Neural cell (in vitro differentiated cells): ENCODE measurements around the gene PDZRN3. TPM values are rescaled to one million over a fixed set of nuclear protein-coding genes. Genes with fewer than 3 reads are reported as not detected.

Source experiments
- H2AFZ ChIP-seq: fragments of 200-600, 300-800 bp; sonication (generic), shearing (Covaris generic); 2 replicates; pipeline ENCODE4 v1.6.0; 2014; ENCODE audit warnings: low read depth, mild to moderate bottlenecking, antibody characterized with exemption, low read length, moderate library complexity
- H3F3A ChIP-seq: fragments of 200-600 bp; shearing (Covaris generic); 2 replicates; pipeline ENCODE4 v1.6.1; 2016; ENCODE audit warnings: mild to moderate bottlenecking, moderate library complexity, mixed read lengths, antibody characterized with exemption, low read length; ENCODE audit not compliant: insufficient read depth, poor library complexity, severe bottlenecking
- H3K27ac ChIP-seq: fragments of 200-600, 300-800 bp; sonication (generic), shearing (Covaris generic); 2 replicates; pipeline ENCODE4 v1.5.1; 2014; ENCODE audit warnings: mild to moderate bottlenecking, low read length, moderate library complexity
- H3K27me3 ChIP-seq: fragments of 300-800, 200-600 bp; sonication (generic), shearing (Covaris generic); 2 replicates; pipeline ENCODE4 v1.6.0; 2014; ENCODE audit warnings: mild to moderate bottlenecking, low read depth, low read length, moderate library complexity; ENCODE audit not compliant: insufficient read depth
- H3K36me3 ChIP-seq: fragments of 300-800, 200-600 bp; sonication (generic), shearing (Covaris generic); 2 replicates; pipeline ENCODE4 v1.5.1; 2014; ENCODE audit warnings: mild to moderate bottlenecking, antibody characterized with exemption, low read length, moderate library complexity; ENCODE audit not compliant: insufficient read depth
- H3K4me2 ChIP-seq: fragments of 300-800, 200-600 bp; sonication (generic), shearing (Covaris generic); 2 replicates; pipeline ENCODE4 v1.6.0; 2014; ENCODE audit warnings: mild to moderate bottlenecking, low read length
- H3K4me3 ChIP-seq: fragments of 300-800, 200-600 bp; sonication (generic), shearing (Covaris generic); 2 replicates; pipeline ENCODE4 v1.5.1; 2014; ENCODE audit warnings: mild to moderate bottlenecking, low read length, moderate library complexity
- H3K79me2 ChIP-seq: fragments of 200-600 bp; shearing (Covaris generic); replicated peaks from 2 replicates; pipeline ENCODE4 v1.6.0; 2014; ENCODE audit warnings: mild to moderate bottlenecking, low read length, moderate library complexity; ENCODE audit not compliant: insufficient read depth
- H3K9ac ChIP-seq: fragments of 300-800, 200-600 bp; sonication (generic), shearing (Covaris generic); 2 replicates; pipeline ENCODE4 v1.6.1; 2016; ENCODE audit warnings: mild to moderate bottlenecking, low read length, mixed read lengths
- H3K9me2 ChIP-seq: fragments of 200-600 bp; shearing (Covaris generic); 2 replicates; pipeline ENCODE4 v1.6.1; 2016; ENCODE audit warnings: mild to moderate bottlenecking, low read length, mixed read lengths; ENCODE audit not compliant: insufficient read depth
- H3K9me3 ChIP-seq: fragments of 200-600, 300-800 bp; sonication (generic), shearing (Covaris generic); 2 replicates; pipeline ENCODE4 v1.6.1; 2016; ENCODE audit warnings: mild to moderate bottlenecking, mixed run types, low read length, moderate library complexity, mixed read lengths
- H4K20me1 ChIP-seq: fragments of 200-600 bp; shearing (Covaris generic); 2 replicates; pipeline ENCODE4 v1.6.1; 2016; ENCODE audit warnings: mild to moderate bottlenecking, mixed run types; ENCODE audit not compliant: insufficient read depth
- CTCF ChIP-seq: fragments of 450-650 bp; IDR thresholded peaks from 2 replicates; pipeline ENCODE4 v1.5.1; 2014; ENCODE audit warnings: antibody characterized with exemption, mild to moderate bottlenecking, moderate library complexity; ENCODE audit not compliant: poor library complexity, severe bottlenecking
- EP300 ChIP-seq: fragments of 450-650 bp; conservative IDR thresholded peaks from 2 replicates; pipeline ENCODE4 v1.6.1; 2014; ENCODE audit warnings: antibody characterized with exemption, mild to moderate bottlenecking, moderate library complexity; ENCODE audit not compliant: poor library complexity, severe bottlenecking
- EZH2 ChIP-seq: fragments of 200-600, 300-800 bp; shearing (Covaris generic), sonication (generic); IDR thresholded peaks from 2 replicates; pipeline ENCODE4 v1.6.1; 2014; ENCODE audit warnings: antibody characterized with exemption, low read length, borderline replicate concordance, mild to moderate bottlenecking; ENCODE audit not compliant: insufficient read depth, poor library complexity, severe bottlenecking
- MXI1 ChIP-seq: fragments of 450-650 bp; conservative IDR thresholded peaks from 2 replicates; pipeline ENCODE4 v1.6.1; 2014; ENCODE audit warnings: antibody characterized with exemption, mild to moderate bottlenecking; ENCODE audit not compliant: poor library complexity, severe bottlenecking
- POLR2AphosphoS5 ChIP-seq: IDR thresholded peaks from 2 replicates; pipeline ENCODE4 v1.6.1; 2012
- RAD21 ChIP-seq: fragments of 450-650 bp; conservative IDR thresholded peaks from 2 replicates; pipeline ENCODE4 v1.6.1; 2014; ENCODE audit warnings: antibody characterized with exemption, mild to moderate bottlenecking, moderate library complexity
- REST ChIP-seq: IDR thresholded peaks from 2 replicates; pipeline ENCODE4 v1.6.1; 2012; ENCODE audit warnings: borderline replicate concordance
- SMC3 ChIP-seq: fragments of 450-650 bp; conservative IDR thresholded peaks from 2 replicates; pipeline ENCODE4 v1.6.1; 2014; ENCODE audit warnings: antibody characterized with exemption, mild to moderate bottlenecking, moderate library complexity; ENCODE audit not compliant: poor library complexity
- TAF1 ChIP-seq: IDR thresholded peaks from 2 replicates; pipeline ENCODE4 v1.6.1; 2012; ENCODE audit warnings: low read depth
- polyA plus RNA-seq: library from polyadenylated mRNA; depleted of rRNA; stranded (reverse); fragments of >200 nt; gene quantifications from 2 replicates; pipeline ENCODE4 v1.2.3, GENCODE V29; 2014

Gene PDZRN3
- polyA plus RNA-seq, 1 donor from 2014 or later, result 1.1 TPM

- no peak overlapping the region for H3K4me3 ChIP-seq
- no peak overlapping the region for H3K4me2 ChIP-seq
- H3K9ac ChIP-seq, result no peak overlapping the region
- no peaks in the 10 kb centered on the region for H3K79me2 ChIP-seq
- TF ChIP-seq RAD21 (no peak), CTCF (no peak), TAF1 (no peak), EZH2 (no peak), SMC3 (no peak), REST (no peak), POLR2AphosphoS5 (no peak), EP300 (no peak), MXI1 (no peak)
- H3K9me3 ChIP-seq, result no peaks in the 10 kb centered on the region
- no peaks in the 10 kb centered on the region for H3K27me3 ChIP-seq
- H3K27ac ChIP-seq, result no peak overlapping the region
- no peaks in the 10 kb centered on the region for H3K36me3 ChIP-seq
- H3K9me2 ChIP-seq, result no peaks in the 10 kb centered on the region
- H4K20me1 ChIP-seq, result no peaks in the 10 kb centered on the region
- no peaks in the 10 kb centered on the region for H3F3A ChIP-seq
- no peak overlapping the region for H2AFZ ChIP-seq
Observed at GRCh38 chr3:73605861-73606260, 18.9 kb downstream of the PDZRN3 start.

- TF ChIP-seq CTCF, result no peak
- TF ChIP-seq RAD21, result no peak
- no peak for TF ChIP-seq EP300
- no peak for TF ChIP-seq REST
- no peak for TF ChIP-seq TAF1
- no peak for TF ChIP-seq SMC3
- no peak for TF ChIP-seq POLR2AphosphoS5
- no peak for TF ChIP-seq MXI1
- no peak for TF ChIP-seq EZH2
- H3K4me2 ChIP-seq, result no peak overlapping the region
- H4K20me1 ChIP-seq, result no peaks in the 10 kb centered on the region
- no peaks in the 10 kb centered on the region for H3K27me3 ChIP-seq
- no peaks in the 10 kb centered on the region for H3K36me3 ChIP-seq
- H3K4me3 ChIP-seq, result no peak overlapping the region
- H3F3A ChIP-seq, result no peaks in the 10 kb centered on the region
- H3K9ac ChIP-seq, result no peak overlapping the region
- H3K79me2 ChIP-seq, result no peaks in the 10 kb centered on the region
- H3K9me2 ChIP-seq, result no peaks in the 10 kb centered on the region
- H3K9me3 ChIP-seq, result no peaks in the 10 kb centered on the region
- no peak overlapping the region for H3K27ac ChIP-seq
- H2AFZ ChIP-seq, result no peak overlapping the region
Observed at GRCh38 chr3:73605412-73605811, 19.3 kb downstream of the PDZRN3 start.
